GM21526 (cell line): Measurements from ENCODE around the gene ZNRF2.

Experiments used
- ATAC-seq: cut with Tn5 transposase; IDR thresholded peaks from one replicate; pipeline ENCODE4 v1.9.1; 2021; ENCODE audit warnings: moderate library complexity; ENCODE audit not compliant: unreplicated experiment, low FRiP score

The ZNRF2 gene

DNA sequence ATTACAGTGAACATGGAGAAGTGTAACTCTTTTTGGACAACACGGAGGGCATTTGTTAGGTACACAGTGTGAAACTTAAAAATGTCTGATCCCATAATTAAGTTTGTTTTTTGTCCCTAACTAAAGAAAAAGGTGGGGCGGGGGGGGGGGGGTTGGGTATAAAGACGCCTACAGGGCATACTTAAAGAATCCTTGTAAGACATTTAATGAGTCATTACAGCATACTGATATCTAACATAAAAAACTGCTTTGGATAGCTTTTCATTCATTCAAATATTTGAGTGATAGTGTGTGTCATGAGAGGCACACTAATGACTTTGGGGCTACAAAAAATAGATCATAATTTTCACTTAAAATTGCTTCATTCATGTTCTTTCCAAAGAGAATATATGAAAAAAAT, 31.2 kb downstream of the ZNRF2 start:
- ATAC-seq, result no peak

DNA sequence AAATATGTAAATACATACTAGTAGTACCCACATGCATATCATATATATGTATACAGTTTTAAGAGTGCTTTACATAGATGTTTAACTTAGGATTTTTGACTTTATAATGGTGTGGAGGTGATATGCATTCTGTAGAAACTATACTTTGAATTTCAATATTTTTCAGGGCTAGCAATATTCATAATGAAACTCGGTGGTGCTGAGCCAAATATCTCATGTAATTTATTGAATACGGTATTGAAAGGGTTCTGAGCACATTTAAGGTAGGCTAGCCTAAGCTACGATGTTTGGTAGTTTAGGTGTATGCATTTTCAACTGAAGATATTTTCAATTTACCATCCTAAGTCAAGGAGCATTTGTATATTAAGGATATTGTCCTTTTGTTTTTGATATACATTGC, 36.0 kb downstream of the ZNRF2 start:
- ATAC-seq, result no peak

DNA sequence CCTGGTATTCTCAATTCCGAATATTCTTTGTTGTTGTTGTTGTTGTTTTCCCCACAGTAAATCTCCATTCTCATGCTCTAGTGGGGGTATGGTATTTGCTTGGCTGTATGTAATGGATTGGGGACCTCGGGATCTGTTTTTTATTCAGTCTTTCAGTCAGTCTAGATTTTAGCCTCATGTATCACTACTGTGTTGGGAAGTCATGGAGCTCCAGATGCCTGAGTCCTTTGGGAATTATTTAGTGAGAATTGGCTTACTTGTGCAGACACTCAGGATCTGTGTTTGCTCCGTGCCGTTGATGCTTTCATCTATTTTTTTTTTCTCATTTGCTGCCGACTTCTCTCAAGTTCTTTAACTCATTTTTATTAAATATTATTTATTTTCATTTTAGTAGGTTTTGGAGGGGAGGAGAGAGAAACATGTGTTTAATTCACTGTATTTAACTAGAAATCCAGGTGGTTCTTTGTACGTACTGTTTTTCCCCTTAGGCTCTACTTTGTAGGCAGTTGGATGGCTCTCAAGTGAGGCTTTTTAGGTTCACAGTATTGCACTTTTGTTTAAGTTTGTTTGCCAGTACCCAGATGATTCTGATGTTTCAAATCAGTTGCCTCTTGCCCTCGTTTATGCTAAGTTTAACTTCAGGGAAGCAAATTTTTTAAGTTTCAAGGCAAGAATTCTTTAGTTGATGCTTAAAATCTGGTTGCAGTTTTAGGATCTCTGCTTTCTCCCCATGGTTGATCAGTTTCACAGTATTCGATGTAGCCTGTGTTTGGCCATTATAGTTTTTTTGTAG, 36.9 kb downstream of the ZNRF2 start:
- ATAC-seq, result no peak

DNA sequence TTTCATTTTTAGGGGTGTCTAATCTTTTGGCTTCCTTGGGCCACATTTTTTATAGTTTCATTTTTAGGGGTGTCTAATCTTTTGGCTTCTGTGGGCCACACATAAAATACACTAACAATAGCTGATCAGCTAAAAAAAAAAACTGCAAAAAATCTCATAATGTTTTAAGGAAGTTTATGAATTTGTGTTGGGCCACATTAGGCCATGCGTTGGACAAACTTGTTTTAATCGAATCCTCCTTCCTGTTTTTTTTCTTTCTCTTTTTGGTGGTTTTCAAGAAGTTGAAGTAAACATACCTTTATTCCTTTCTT, 37.4 kb downstream of the ZNRF2 start:
- no peak for ATAC-seq

DNA sequence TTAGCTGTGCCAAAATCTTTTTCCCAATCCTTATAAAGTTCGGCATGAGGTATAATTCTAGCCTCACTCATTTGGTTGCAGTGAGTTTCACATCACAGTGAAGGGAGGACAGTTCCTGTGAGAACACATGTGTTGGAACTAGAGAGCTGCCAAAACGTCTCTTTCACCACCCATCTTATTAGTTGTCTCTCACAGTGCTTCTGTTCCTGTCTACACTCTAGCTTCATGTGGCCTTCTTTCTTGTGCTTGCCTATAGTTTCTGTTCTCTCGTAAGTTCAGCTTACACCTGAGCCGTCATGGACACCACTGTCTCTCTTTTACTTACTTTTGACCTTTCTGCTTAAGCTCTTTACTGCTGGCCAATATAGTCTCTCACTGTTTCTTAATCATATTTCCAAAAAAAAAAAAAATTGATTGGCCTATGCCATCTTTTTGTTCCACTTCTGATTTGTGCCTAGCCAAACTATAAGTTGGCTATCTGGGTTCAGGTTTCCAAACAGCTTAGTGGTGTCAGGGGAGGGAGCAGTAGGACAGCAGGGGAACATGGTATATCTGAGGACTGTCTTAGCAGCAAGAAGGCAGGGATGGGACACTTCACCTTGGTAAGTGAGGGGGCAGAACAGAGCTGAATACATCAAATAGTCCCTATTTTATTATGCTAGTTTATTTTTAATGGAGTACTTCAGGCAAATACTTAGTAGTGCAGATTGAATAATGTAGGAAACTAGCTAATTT, 38.0 kb downstream of the ZNRF2 start:
- ATAC-seq, result peak; percentile 80

DNA sequence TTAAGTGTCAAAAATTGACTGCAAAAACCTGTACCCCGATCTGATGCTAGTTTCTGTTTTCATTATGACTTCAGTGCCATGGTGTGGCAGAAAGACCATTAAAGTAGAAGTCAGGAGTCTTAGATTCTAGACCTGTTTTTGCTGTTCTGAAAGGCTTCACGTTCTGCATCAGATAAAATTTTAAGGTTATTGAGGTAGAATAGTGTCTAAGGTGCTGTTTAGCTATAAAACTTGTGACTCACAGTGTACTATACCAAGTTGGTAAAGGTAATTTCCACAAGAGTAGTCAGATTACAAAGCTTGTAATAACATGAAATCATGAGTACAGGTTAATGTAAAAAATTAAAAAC, 38.6 kb downstream of the ZNRF2 start:
- ATAC-seq, result peak; percentile 41

DNA sequence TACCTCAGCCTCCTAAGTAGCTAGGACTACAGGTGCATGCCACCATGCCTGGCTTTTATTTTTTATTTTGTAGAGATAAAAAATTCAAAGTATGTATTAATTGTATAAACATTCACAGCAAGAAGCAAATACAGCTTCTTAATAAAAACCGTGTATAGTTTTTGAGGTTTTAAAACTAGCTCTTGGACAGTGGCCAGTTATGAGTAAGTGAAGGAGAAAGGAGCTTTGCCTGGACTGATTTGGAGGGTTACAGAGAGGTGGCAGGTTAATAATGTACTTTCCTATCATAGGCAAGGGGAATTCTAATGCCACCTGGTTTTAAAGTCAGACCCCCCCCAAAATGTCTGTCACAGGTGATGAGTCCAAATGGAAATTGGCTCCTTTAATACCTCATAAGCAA, 43.4 kb downstream of the ZNRF2 start:
- no peak for ATAC-seq

DNA sequence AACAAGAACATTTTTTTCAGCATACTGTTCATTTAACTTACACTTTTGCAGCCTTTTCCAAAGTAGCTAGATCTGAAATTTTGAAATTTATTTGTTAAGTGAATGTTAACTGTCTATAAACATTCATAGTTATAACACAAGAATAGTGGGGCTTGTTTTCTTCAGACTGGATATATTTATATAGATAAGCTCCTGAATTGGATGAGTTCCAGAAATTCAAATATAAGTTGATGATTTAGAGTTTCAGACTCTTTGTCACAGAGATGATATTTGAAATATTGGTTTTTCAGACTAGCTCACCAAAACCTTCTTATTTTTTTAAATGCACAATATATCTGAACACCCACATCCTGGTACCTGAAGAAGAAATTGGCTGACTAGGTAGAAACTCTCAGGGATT, 44.0 kb downstream of the ZNRF2 start:
- ATAC-seq, result no peak

DNA sequence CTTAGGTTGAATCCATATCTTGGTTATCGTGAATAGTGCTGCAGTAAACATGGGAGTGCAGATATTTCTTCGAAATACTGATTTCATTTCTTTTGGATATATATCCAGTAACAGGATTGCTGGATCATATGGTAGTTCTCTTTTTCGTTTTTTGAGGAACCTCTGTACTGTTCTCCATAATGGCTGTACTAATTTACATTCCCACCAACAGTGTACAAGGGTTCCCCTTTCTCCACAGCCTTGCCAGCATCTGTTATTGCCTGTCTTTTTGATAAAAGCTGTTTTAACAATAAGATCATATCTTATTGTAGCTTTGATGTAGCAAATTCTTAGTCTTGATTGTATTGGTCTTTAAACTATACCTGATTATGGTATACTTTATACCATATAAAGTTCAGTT, 45.3 kb downstream of the ZNRF2 start:
- ATAC-seq, result no peak

DNA sequence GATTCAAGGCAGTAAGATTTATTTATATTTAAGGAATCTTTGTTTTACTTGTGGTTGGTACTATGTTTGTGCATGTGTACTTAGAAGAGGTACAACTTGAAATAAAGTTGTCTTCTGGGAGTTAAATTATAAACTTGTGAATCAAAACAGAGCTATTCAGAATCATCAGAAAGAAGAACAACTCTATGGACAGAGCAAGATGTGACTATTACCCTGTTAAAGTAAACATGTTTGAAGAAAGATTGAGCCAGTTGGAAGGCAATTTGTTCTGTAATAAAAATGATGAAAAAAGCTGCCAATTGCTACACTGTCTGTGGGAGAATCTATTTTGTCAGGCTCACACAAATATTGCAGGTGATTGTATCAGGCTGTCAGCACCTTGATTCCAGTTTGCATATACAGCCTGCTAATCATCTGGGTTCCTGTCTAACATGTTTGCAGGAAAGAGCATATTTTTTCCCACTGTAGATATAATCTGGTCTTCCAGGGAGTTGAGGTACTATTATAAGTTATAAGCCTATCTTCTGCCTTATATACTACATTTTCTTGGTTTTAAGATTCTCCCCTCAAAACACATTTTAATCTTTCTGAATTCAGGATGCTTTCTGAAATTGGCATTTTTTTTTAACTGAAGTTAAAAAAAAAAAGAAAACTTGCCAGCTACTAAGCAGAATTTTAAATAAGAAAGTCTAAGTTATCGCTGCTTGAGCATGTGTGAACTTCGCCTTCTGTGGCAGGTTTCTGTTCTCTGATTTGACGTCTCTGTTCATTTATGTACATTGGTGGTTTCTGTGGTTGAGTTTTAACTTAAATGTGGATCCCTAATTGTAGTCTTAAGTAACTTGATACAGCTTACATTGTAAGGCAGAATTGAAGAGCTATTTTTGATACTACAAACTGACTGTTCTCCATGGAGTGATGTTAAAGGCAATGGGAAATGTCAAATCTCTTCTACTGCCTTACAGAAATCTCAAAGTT, 46.0 kb downstream of the ZNRF2 start:
- ATAC-seq, result peak; percentile 88

DNA sequence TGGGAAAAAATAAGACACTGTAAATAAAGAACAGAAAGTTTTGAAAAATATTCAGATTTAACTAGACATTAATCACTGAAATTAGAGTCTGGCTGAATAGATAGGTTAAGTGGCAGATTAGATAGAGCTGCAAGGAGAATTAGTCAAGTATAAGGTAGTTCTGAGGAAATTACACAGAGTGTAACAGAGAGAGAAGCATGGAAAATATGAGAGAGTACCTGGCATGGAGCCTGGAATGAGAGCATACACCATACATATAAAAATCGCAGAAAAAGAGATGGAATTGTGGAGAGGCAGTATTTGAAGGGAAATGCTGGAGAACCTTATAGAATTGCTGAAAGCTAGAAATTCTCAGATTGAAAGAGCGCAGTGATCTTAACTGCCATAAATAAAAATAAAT, 46.9 kb downstream of the ZNRF2 start:
- no peak for ATAC-seq

DNA sequence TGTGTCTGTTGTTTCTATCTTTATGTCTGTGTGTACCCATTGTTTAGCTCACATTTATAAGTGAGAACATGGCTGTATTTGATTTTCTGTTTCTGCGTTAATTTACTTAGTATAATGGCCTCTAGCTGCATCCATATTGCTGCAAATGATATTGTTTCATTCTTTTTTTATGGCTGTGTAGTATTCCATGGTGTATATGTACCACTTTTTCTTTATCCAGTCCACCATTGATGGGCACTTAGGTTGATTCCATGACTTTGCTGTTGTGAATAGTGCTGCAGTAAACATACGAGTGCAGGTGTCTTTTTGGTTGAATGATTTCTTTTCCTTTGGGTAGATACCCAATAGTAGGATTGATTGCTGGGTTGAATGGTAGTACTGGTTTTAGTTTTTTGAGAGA, 48.2 kb downstream of the ZNRF2 start:
- no peak for ATAC-seq

DNA sequence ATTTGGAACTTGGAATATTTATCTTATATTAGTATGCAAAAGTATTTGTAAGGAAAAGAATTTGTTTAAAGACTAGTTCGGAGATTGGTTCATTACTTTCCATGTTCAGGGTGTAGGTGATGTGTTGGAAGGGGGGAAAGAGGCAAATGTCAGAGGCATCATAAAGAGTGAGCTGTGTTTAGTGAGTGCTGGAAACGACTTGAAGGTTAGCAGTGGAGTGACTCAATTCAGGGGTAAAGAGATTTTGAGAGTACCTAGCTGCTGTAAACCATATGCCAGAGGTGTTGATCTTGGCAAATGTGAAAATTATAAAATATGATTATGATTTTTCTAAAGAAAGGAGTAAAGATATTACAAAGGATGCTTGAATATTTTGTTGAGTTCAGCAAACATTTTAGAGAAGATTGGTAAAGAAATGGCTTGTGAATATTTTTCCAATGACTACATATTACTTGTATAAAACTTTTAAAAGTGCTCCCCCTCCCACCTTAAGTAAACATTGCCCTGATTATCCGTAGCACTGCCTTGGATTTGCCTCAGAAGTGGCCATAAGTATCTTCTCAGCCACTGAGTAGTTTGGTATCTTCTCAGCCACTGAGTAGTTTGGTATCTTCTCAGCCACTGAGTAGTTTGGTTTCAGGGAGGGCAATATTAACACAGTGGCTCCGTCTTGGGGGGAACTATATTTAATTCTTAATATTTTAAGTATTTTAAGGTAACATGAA, 51.5 kb downstream of the ZNRF2 start:
- no peak for ATAC-seq

DNA sequence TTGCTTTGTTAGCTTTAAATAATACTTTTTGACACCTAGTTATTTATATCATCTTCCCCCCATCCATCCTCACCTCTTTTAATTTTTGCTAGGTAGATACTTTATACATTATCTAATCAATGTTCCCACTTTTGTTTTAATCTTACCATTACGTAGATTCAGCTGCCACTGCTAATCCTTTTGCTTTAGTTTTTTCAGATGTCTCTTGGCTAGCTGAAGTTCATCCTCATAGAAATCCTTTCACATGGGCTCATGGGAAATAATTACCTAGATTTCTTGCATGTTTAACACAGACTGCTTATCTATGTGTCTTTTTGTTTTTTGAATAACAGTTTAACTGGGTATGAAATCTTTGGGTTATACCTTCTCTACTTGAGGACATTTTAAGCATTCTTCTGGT, 60.1 kb downstream of the ZNRF2 start:
- ATAC-seq, result no peak

DNA sequence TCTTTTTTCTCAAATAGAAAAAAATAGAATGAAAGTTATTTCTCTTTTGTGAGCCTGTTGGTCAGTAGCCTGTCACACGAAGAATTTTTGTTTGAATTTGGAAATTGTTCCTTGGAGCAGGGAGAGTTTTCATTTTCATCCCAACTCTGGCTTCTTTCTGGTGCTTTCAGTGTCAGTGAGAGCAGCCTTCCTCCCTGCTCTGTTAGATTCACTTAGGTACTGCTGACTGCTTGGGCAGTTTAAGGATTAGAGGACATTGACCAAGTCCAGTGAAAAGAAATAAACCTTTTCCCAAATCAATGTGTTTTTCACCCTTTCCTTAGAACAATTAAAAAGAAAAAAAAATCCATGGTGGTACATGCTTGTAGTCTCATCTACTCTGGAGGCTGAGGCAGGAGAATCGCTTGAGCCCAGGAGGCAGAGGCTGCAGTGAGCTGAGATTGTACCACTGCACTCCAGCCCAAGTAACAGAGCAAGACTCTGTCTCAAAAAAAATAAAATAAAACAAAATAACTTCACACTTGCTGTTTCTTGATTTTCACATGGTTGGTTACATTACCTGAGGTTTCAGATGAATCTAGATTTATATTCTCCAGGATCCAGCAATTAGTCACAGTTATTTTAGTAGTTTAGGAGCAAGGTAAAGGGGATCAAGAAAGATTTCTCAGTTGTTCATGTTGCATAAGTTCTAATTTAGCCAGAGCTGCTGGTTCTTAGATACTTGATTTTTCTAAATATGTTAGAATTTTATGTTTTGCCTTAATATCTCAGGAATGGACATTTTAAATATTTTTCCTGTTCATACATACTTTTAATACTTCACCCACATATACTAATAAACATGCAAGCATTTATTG, 63.1 kb downstream of the ZNRF2 start:
- ATAC-seq, result peak; percentile 23

DNA sequence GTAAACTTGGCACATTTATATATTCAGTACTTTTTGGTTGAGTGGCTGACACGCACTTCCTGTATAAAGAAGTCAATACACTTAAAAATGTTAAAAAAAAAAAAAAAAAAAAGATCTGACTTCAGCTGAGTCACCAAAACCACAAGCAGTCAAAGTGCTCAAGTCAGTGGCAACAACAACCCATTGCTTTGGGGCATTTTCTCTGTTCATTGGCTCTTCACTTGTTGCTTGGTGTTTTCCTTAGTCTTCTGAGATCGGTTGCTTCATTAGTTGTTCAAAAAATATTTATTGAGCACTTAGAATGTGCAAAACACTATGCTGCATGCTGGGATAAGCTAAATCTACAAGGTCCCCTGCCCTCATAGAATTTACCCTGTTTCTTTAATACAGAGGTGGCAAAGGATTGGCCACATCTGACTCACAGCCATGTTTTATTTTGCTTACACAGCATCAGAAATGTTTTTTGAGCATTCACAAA, 63.7 kb downstream of the ZNRF2 start:
- ATAC-seq, result peak; percentile 70

DNA sequence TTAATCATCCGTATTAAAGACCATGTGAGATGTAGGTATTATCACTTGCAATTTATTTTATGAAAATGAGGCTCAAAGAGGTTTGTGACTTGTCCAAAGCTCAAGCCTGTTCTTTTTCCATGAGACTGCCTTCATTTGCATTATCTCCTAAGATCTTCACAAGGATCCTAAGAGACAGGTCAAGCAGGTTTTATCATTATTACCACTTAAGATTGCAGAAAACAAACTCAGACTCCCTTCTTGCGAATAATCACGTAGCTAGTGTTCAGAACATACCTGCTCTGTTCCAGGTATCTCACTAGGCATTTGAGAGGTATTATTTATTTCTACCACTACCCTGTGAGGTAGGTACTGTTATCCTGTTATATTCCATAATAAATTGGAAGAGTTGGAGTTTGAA, 64.8 kb downstream of the ZNRF2 start:
- ATAC-seq, result no peak

DNA sequence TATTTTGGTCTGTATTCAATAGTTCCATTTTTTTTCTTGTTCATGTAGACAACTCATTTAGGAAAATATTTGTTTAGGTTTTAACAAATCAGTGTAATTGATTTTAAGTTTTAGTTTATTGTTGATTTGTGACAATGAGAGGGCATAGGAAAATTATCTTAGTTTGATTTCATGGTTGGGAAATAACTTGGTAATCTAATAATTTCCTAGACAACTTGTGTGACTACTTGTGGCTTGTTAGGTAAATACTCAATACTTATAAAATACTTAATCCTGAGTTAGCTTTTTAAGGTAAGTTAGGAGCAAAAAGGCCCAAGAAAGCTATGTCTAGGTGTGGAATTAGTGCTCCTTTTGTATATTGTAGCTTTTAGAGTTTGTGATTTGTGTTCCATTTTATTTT, 65.4 kb downstream of the ZNRF2 start:
- ATAC-seq, result no peak

DNA sequence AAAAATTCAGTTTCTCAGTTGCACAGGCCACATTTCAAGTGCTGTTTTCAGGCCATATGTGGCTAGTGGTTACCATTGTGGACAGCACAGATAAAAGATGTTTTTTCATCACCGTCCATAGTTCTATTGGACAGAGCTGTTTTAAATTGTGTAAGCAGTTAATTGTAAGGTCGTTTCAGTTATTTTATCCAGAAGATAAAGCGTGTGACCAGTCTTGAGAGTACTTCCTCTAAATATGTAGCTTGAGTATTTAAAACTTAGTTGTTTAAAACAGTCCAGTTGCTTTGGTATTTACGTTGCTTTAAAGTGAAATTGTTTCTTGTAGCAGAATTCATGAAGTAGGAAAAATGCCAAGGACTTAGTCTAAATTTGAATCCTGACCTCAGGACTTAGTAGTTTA, 66.9 kb downstream of the ZNRF2 start:
- no peak for ATAC-seq

DNA sequence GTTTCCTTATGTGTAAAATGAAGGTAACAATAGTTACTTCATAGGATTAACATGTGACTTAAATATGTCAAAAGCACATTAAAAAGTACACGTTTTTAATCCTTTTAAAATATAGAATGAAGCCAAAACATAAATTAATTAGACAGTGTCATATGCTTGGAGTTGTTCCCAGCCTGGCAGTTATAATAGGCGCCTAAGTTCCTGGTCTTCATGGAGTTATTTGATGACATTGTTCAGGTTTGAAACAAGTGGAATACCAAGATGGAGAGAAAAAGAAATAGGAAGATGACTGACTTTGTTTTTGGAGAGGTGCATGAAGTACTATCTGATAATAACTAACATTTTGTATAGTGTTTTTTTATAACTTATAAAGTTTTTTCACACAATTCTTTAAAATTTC, 67.3 kb downstream of the ZNRF2 start:
- ATAC-seq, result no peak
